HG02610 (cell line): ENCODE results near the gene CCDC177.

Source experiments
- ATAC-seq: cut with Tn5 transposase; IDR thresholded peaks from one replicate; pipeline ENCODE4 v1.9.1; 2021; ENCODE audit warnings: mild to moderate bottlenecking, moderate library complexity; ENCODE audit not compliant: unreplicated experiment

CCDC177 gene

GRCh38 chr14:69574263-69574953 is at the start of gene CCDC177:
Gene CCDC177 (minus strand): TSS chr14:69574871. CDS start chr14:69573622, 1,249 bp downstream.
- ATAC-seq, result no peak

- ATAC-seq, result no peak
Observed at GRCh38 chr14:69624136-69624535, 49.5 kb upstream of the CCDC177 start.

DNA sequence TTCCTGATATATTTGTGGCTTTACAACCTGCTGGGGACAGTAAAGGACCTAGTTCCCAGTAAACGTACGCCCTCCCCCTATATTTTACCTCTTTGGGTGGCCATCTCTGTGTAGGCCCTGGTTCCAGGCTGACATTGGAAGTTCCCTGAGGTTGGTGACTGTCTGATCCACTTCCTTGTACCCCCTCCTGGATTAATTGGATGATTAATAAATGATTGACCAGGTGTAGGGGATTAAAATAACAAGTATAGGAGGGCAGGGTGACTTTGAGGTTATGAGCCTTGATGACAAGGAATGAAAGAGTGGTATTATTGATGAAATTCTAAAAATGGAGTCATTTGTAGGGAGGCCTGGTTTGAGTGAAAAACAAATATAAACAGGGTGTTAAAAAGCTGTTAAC is 46.3 kb upstream of the CCDC177 start:
- ATAC-seq, result no peak

GRCh38 chr14:69620211-69620611 is 45.5 kb upstream of the CCDC177 start:
- no peak for ATAC-seq

- no peak for ATAC-seq
Observed at GRCh38 chr14:69619012-69619411, 44.3 kb upstream of the CCDC177 start.

DNA sequence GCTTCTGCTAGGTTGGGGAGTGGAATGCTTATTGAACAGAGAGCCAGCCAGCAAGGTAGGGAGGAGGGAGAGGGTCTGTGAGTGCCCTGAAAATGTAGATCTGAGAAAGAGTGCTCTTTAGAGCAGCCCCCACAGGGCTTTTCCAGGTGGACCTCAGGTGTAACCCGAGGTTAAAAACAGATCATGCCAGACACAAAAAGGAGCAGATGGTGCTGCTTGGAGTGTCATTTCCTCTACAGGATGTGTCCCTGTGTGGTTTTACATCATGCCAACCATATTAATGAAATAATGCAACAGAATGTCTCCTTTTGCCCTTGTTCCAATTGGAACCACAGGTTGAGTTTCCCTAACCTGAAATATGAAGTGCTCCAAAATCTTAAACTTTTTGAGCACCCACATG is 43.1 kb upstream of the CCDC177 start:
- ATAC-seq, result no peak

- ATAC-seq, result no peak
Observed at GRCh38 chr14:69616408-69616773, 41.7 kb upstream of the CCDC177 start.

DNA sequence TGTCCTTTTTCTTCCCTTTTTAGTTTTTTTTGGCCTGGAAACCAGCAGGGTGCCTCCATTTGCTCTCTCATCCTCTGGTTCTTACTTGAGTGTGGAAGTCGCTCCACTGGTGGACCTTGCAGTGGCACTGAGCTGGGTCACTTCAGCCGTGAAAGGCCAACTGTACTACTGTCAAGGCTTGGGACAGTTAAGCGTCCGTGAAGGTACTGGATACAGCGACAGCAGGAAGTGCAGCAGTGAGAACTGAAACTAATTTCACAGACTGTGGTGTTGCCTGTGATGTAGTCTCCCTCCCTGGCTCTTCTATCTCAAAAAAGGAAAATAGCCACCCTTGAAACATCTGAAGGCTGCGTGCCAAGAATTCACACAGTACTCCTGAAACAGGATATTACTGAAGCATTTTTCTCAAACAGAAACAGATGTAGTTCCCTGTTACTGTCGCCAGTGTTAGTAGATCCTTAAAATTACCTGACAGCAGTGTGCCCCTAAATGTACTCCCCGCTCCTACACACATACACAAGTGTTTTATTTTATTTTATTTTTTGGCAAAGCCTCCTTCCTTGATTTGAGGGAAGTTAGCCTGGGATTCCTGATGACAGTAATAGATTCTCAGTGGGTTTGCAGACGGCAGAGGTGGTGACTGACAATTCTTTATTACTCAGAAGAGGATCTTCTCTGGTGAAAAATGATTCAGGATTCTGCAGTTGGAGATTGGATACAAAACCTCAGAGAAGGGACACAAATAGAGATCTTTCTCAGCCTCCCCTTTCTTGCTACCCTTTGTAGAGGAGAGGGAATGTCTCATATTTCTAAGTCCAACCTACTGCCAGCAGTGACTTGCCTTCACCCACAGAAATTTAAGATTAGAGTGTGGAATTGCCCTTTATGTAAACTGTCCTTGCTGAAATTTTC is 41.1 kb upstream of the CCDC177 start:
- peak; percentile 53 for ATAC-seq

DNA sequence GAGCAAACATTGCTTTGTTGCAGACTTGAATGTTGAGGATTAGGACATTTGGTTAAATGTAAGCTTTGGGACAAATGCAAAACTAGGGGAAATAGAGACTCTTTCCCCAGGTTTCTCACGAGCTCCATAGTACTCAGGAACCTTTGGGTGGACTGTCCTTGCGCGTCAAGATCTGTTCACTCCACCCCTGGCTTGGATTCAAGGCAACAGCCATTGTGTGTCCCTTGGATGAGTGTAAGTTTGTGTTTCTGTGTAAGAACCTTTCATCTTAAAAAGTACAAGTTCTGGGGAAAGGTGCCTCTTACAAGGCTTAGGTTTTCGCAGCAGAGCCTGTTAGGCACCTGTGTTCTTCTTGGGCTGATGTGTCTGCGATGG is 40.4 kb upstream of the CCDC177 start:
- ATAC-seq, result no peak

- peak; percentile 21 for ATAC-seq
Observed at GRCh38 chr14:69614592-69614991, 39.9 kb upstream of the CCDC177 start.

GRCh38 chr14:69613312-69614073 is 38.8 kb upstream of the CCDC177 start:
- ATAC-seq, result no peak

DNA sequence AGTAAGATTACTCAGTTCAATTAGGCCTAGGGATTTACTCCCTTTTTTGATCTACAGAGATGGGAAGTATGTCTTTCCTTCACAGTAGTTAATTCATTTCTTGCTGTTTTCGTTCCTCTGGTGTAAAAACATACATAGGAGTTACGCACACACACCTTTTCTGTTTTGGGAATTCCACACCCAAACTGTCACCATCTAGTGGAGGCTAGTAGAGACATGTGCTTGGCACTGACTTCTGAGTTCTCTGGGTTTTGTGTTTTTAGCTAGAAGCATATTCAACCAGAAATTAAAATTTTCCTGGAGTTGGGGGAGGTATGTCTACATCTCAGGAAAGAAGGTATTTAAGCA is 38.1 kb upstream of the CCDC177 start:
- no peak for ATAC-seq

GRCh38 chr14:69612014-69612782 is 37.5 kb upstream of the CCDC177 start:
- peak; percentile 0 for ATAC-seq

- peak; percentile 61 for ATAC-seq
Observed at GRCh38 chr14:69611172-69612013, 36.7 kb upstream of the CCDC177 start, which contains the start of gene SUSD6. Gene SUSD6 (plus strand): TSS chr14:69611596. CDS start chr14:69658593, 46,997 bp downstream.

DNA sequence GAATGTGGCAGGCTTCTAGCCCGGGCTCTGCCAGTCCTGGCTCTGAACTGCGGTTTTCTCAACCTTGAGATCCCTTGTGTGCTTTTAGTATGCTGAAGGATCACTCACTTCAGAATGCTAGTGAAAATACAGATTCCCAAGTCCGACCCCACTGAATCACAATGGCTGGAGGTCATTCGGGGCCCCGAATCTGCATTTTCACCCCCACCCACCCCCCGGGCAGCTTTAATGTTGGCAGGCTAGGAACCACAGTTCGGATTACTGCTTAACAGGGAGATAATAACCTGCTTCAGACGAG is 36.2 kb upstream of the CCDC177 start:
- ATAC-seq, result no peak

DNA sequence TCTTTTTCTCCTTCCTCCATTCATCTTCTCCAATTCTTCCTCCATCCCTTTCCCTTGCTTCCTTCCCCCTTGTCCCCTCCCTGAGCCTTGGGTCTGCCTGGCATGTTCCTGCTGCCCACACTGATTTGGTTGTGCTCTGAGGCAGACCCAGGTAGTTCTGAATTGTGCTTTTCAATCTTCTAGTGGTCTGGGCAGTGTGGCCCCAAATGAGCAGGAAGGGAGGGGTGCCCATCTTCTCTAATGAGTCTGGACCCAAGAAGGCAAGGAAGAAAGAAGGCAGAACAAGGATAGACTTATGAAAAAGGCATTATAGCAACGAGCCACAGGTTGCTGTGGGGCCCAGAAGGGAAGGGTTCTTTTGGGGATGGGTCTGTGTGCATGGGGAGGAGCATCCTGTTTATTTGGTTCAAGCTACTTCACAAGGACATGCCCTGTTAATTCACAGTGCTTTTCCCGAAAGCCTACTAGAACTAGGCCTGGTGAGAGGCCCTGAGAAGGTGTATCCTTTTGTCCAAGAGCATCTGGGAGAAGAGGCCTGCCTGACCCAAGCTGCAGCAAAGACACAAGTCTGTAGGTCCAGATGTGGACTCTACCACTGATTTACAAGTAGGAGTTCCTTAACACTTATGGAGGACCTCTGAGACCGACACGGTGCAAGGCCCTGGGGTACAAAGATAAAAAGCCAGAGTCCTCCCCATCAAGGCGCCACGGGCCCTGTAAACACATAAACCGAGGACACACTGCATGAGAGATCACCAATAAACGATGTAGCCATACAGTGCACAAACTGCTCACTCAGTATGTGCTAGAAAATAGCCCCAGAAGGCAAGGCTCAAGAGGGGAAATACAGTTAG is 35.6 kb upstream of the CCDC177 start:
- ATAC-seq, result no peak

GRCh38 chr14:69606258-69607184 is 31.9 kb upstream of the CCDC177 start:
- no peak for ATAC-seq

GRCh38 chr14:69605738-69606137 is 31.1 kb upstream of the CCDC177 start:
- ATAC-seq, result no peak
